ENCODE data around the gene AGAP3.

The AGAP3 gene

GRCh38 chr7:151057989-151058780, 28.1 kb upstream of the AGAP3 start:
- ChIA-PET CTCF (interaction anchor here (1.0 to 7.2 kb wide), 3 partner anchors 17 to 54 kb away, joined by 5 to 64 read pairs (median 5); partner anchors contain the start of gene ABCB8), POLR2A (interaction anchor here (0.7 to 1.1 kb wide), 2 partner anchors 18 to 30 kb away, joined by 3 to 4 read pairs; partner anchors contain the start of gene ABCB8)
- WGBS (ENCODE audit: insufficient coverage): 2% methylated on average over 41 of the region's 46 CpGs
- Histone ChIP-seq H3K27ac (ENCODE audit: insufficient read depth in 1 of 2, low read depth in 1 of 2, low read length in 2 of 2, poor library complexity in 1 of 2, severe bottlenecking in 2 of 2) (peak overlapping the region; percentile 50 to 90), H3K9me3 (ENCODE audit: control extremely low read depth in 1 of 5, control insufficient read depth in 4 of 5, insufficient read depth in 2 of 5, low read depth in 1 of 5, low read length in 4 of 5) (no peaks in the 10 kb centered on the region), H3K4me1 (ENCODE audit: control extremely low read depth in 1 of 4, control insufficient read depth in 4 of 4, insufficient read depth in 4 of 4, low read length in 3 of 4) (peaks cover 5 to 47% (median 40%) of the 10 kb centered on the region in 4 experiments), H3K27me3 (replicated peaks in 2 of 5; ENCODE audit: control insufficient read depth in 4 of 5, insufficient read depth in 5 of 5, low read length in 4 of 5) (no peaks in the 10 kb centered on the region), H3K4me3 (ENCODE audit: control insufficient read depth in 1 of 7, extremely low read depth in 1 of 7, insufficient read depth in 4 of 7, low read depth in 2 of 7, low read length in 6 of 7) (peak overlapping the region; percentile 68 to 98 (median 82)), H3K36me3 (ENCODE audit: control insufficient read depth in 4 of 4, insufficient read depth in 4 of 4, low read length in 3 of 4) (peaks cover 0 to 10% (median 6%) of the 10 kb centered on the region in 4 experiments)
- DNase-seq: peak; percentile 99 to 100 (median 99)

DNA sequence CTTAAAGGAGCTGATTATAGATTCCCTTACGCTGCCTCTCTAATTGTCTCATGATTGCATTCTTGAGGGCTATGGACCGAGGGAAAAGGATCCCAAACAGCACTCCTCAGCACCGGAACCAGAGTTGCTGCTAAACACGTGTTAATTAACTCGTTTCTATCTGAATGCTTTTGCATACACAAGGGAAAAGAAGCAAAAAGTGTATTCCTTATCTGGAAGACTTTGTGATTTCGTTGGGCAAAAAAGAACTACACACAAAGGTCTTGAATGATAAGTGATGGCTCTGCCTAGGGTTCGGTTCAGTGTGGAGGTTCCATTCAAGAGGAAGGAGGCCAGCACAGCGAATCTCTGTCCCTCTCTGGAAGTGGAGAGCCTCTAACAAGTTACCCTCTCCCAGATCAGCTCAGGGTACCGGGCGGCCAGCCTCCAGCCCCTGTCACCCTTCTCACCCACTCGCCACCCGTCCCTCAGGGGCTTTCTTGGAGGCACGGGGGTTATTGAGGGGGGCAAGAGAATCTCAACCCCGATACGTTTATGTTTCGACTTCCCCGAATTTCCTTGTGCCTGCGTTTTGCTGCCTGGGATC, 27.4 kb upstream of the AGAP3 start:
- Histone ChIP-seq H3K9me3 (ENCODE audit: control extremely low read depth in 1 of 5, control insufficient read depth in 4 of 5, insufficient read depth in 2 of 5, low read depth in 1 of 5, low read length in 4 of 5) (no peaks in the 10 kb centered on the region), H3K36me3 (ENCODE audit: control insufficient read depth in 4 of 4, insufficient read depth in 4 of 4, low read length in 3 of 4) (peaks cover 0 to 14% (median 10%) of the 10 kb centered on the region in 4 experiments), H3K27me3 (replicated peaks in 2 of 5; ENCODE audit: control insufficient read depth in 4 of 5, insufficient read depth in 5 of 5, low read length in 4 of 5) (no peaks in the 10 kb centered on the region), H3K4me3 (ENCODE audit: control insufficient read depth in 1 of 7, extremely low read depth in 1 of 7, insufficient read depth in 4 of 7, low read depth in 2 of 7, low read length in 6 of 7) (peak overlapping the region; percentile 57 to 98 (median 82)), H3K27ac (ENCODE audit: insufficient read depth in 1 of 2, low read depth in 1 of 2, low read length in 2 of 2, poor library complexity in 1 of 2, severe bottlenecking in 2 of 2) (peak overlapping the region in 1 of 2 experiments; percentile 90), H3K4me1 (ENCODE audit: control extremely low read depth in 1 of 4, control insufficient read depth in 4 of 4, insufficient read depth in 4 of 4, low read length in 3 of 4) (peaks cover 5 to 44% (median 37%) of the 10 kb centered on the region in 4 experiments)
- no peak for DNase-seq
- ChIA-PET CTCF (interaction anchor here (1.0 to 7.2 kb wide), 3 partner anchors 17 to 53 kb away, joined by 5 to 64 read pairs (median 5); partner anchors contain the start of gene ABCB8), POLR2A (interaction anchor here (0.6 to 1.1 kb wide), 2 partner anchors 19 to 1275 kb away, joined by 3 to 4 read pairs; no protein-coding TSS in a partner anchor)
- WGBS (ENCODE audit: insufficient coverage): 0% methylated on average over 10 of the region's 18 CpGs

- POLR2A ChIA-PET: interaction anchor here (0.6 to 1.3 kb wide), 2 partner anchors 51 to 1274 kb away, joined by 3 read pairs; no protein-coding TSS in a partner anchor
- DNase-seq: peak; percentile 68 to 71 (median 71)
- Histone ChIP-seq H3K36me3 (ENCODE audit: control insufficient read depth in 4 of 4, insufficient read depth in 4 of 4, low read length in 3 of 4) (peaks cover 0 to 19% (median 10%) of the 10 kb centered on the region in 4 experiments), H3K9me3 (ENCODE audit: control extremely low read depth in 1 of 5, control insufficient read depth in 4 of 5, insufficient read depth in 2 of 5, low read depth in 1 of 5, low read length in 4 of 5) (no peaks in the 10 kb centered on the region), H3K27ac (ENCODE audit: insufficient read depth in 1 of 2, low read depth in 1 of 2, low read length in 2 of 2, poor library complexity in 1 of 2, severe bottlenecking in 2 of 2) (peak within 1 kb of the TSS; percentile 50 to 90), H3K27me3 (replicated peaks in 2 of 5; ENCODE audit: control insufficient read depth in 4 of 5, insufficient read depth in 5 of 5, low read length in 4 of 5) (no peaks in the 10 kb centered on the region), H3K4me1 (ENCODE audit: control extremely low read depth in 1 of 4, control insufficient read depth in 4 of 4, insufficient read depth in 4 of 4, low read length in 3 of 4) (peaks cover 5 to 44% (median 37%) of the 10 kb centered on the region in 4 experiments), H3K4me3 (ENCODE audit: control insufficient read depth in 1 of 7, extremely low read depth in 1 of 7, insufficient read depth in 4 of 7, low read depth in 2 of 7, low read length in 6 of 7) (peak within 1 kb of the TSS; percentile 57 to 98 (median 82))
- CTCF ChIA-PET: interaction anchor here (1.0 to 7.2 kb wide), 6 partner anchors 16 to 52 kb away, joined by 3 to 64 read pairs (median 6); partner anchors contain the start of genes ABCB8 and TMUB1
- WGBS (ENCODE audit: insufficient coverage): 0% methylated on average over 57 of the region's 75 CpGs
Measured at GRCh38 chr7:151059367-151060112, 26.7 kb upstream of the AGAP3 start, which contains the start of gene SLC4A2. TSS of gene SLC4A2 (plus strand) at chr7:151059589. CDS start at chr7:151061988, 2,399 bp downstream.

GRCh38 chr7:151060113-151060415, 26.2 kb upstream of the AGAP3 start:
- Histone ChIP-seq H3K27me3 (replicated peaks in 2 of 5; ENCODE audit: control insufficient read depth in 4 of 5, insufficient read depth in 5 of 5, low read length in 4 of 5) (no peaks in the 10 kb centered on the region), H3K27ac (ENCODE audit: insufficient read depth in 1 of 2, low read depth in 1 of 2, low read length in 2 of 2, poor library complexity in 1 of 2, severe bottlenecking in 2 of 2) (peak overlapping the region in 1 of 2 experiments; percentile 66), H3K36me3 (ENCODE audit: control insufficient read depth in 4 of 4, insufficient read depth in 4 of 4, low read length in 3 of 4) (peaks cover 0 to 24% (median 15%) of the 10 kb centered on the region in 4 experiments), H3K4me1 (ENCODE audit: control extremely low read depth in 1 of 4, control insufficient read depth in 4 of 4, insufficient read depth in 4 of 4, low read length in 3 of 4) (peaks cover 5 to 44% (median 37%) of the 10 kb centered on the region in 4 experiments), H3K9me3 (ENCODE audit: control extremely low read depth in 1 of 5, control insufficient read depth in 4 of 5, insufficient read depth in 2 of 5, low read depth in 1 of 5, low read length in 4 of 5) (no peaks in the 10 kb centered on the region), H3K4me3 (ENCODE audit: control insufficient read depth in 1 of 7, extremely low read depth in 1 of 7, insufficient read depth in 4 of 7, low read depth in 2 of 7, low read length in 6 of 7) (peak overlapping the region; percentile 57 to 98 (median 82))
- ChIA-PET CTCF (interaction anchor here (0.8 to 7.2 kb wide), 7 partner anchors 16 to 51 kb away, joined by 3 to 64 read pairs (median 6); partner anchors contain the start of genes ABCB8 and TMUB1), POLR2A (interaction anchor here (1.3 kb wide), 1 partner anchor 50 kb away, joined by 3 read pairs; no protein-coding TSS in a partner anchor)
- no peak for DNase-seq
- 3% methylated on average over 12 of the region's 17 CpGs for WGBS (ENCODE audit: insufficient coverage)

GRCh38 chr7:151060416-151061212, 25.7 kb upstream of the AGAP3 start:
- no peaks in the 10 kb centered on the region for H3K27me3 ChIP-seq (replicated peaks in 2 of 5; ENCODE audit: control insufficient read depth in 4 of 5, insufficient read depth in 5 of 5, low read length in 4 of 5)
- H3K4me3 ChIP-seq (ENCODE audit: control insufficient read depth in 1 of 7, extremely low read depth in 1 of 7, insufficient read depth in 4 of 7, low read depth in 2 of 7, low read length in 6 of 7): peak overlapping the region; percentile 57 to 98 (median 82)
- H3K4me1 ChIP-seq (ENCODE audit: control extremely low read depth in 1 of 4, control insufficient read depth in 4 of 4, insufficient read depth in 4 of 4, low read length in 3 of 4): peaks cover 5 to 44% (median 37%) of the 10 kb centered on the region in 4 experiments
- peak overlapping the region in 1 of 2 experiments; percentile 66 for H3K27ac ChIP-seq (ENCODE audit: insufficient read depth in 1 of 2, low read depth in 1 of 2, low read length in 2 of 2, poor library complexity in 1 of 2, severe bottlenecking in 2 of 2)
- peak in 2 of 3 donors; percentile 25 to 38 for DNase-seq
- H3K9me3 ChIP-seq (ENCODE audit: control extremely low read depth in 1 of 5, control insufficient read depth in 4 of 5, insufficient read depth in 2 of 5, low read depth in 1 of 5, low read length in 4 of 5): no peaks in the 10 kb centered on the region
- H3K36me3 ChIP-seq (ENCODE audit: control insufficient read depth in 4 of 4, insufficient read depth in 4 of 4, low read length in 3 of 4): peaks cover 0 to 30% (median 21%) of the 10 kb centered on the region in 4 experiments
- 27% methylated on average over 8 of the region's 21 CpGs for WGBS (ENCODE audit: insufficient coverage)
- CTCF ChIA-PET: interaction anchor here (0.8 to 7.2 kb wide), 11 partner anchors 10 to 52 kb away, joined by 3 to 64 read pairs (median 4); partner anchors contain the start of genes ABCB8 and TMUB1
- POLR2A ChIA-PET: interaction anchor here (1.3 kb wide), 1 partner anchor 50 kb away, joined by 3 read pairs; no protein-coding TSS in a partner anchor
